Activated CD4-positive, alpha-beta T cell treated with anti-CD3 and anti-CD28 coated beads, Interleukin-2, amount 10 ng/mL, durations not matched to agents 24 days and 14 days (primary cell): ENCODE measurements around the gene FAM181B. TPM values are rescaled to one million over a fixed set of nuclear protein-coding genes. Genes with fewer than 3 reads are reported as not detected.

Source experiments
- DNase-seq: peaks from one replicate; pipeline ENCODE4 v3.0.0; 2022
- H3K27ac Mint-ChIP-seq: one replicate; pipeline ENCODE4 v1.8.0; 2022; ENCODE audit warnings: mild to moderate bottlenecking, mixed read lengths
- H3K27me3 Mint-ChIP-seq: one replicate; pipeline ENCODE4 v1.8.0; 2022; ENCODE audit warnings: mixed read lengths
- H3K36me3 Mint-ChIP-seq: one replicate; pipeline ENCODE4 v1.8.0; 2022; ENCODE audit warnings: low read depth, mild to moderate bottlenecking, mixed read lengths
- H3K4me1 Mint-ChIP-seq: one replicate; pipeline ENCODE4 v1.8.0; 2021; ENCODE audit warnings: mixed read lengths
- H3K4me3 Mint-ChIP-seq: one replicate; pipeline ENCODE4 v1.8.0; 2022; ENCODE audit warnings: mild to moderate bottlenecking, moderate library complexity, mixed read lengths
- H3K9me3 Mint-ChIP-seq: one replicate; pipeline ENCODE4 v1.8.0; 2021; ENCODE audit warnings: mixed read lengths
- intact Hi-C: fragments of 100-400 bp; cut with micrococcal nuclease; formaldehyde crosslinking; loops from one replicate; pipeline ENCODE4 v1.15.1; 2023
- total RNA-seq: library from RNA; stranded (reverse); gene quantifications from 2 replicates; pipeline ENCODE4 v1.2.3, GENCODE V29; 2022

Gene FAM181B
- total RNA-seq, 1 donor from 2014 or later, result not detected

DNA sequence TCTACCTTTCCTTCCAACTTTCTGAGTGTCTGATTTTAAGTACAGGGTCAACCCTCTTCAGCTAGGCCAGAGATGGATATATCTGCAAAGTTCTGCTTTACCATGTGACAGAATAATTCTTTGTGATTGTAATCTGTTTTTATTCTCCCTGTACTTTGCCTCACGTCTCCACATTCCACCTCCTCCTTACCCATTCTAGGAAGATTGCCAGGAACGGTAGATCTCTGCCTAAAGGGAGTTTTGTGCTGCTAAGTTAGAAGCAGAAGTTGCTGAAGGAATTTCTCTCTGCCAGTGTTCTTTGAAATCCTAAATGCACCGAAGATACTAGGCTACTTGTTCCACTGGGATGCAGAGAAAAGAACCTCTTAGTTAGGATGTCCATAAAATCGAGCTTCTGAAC is 20.7 kb upstream of the FAM181B start:
- Mint-ChIP-seq H3K4me3 (no peak overlapping the region), H3K27ac (no peak overlapping the region), H3K36me3 (no peaks in the 10 kb centered on the region), H3K4me1 (peaks cover 31% of the 10 kb centered on the region), H3K27me3 (peaks cover 28% of the 10 kb centered on the region), H3K9me3 (no peaks in the 10 kb centered on the region)
- intact Hi-C loops, result no loop called here
- no peak for DNase-seq

DNA sequence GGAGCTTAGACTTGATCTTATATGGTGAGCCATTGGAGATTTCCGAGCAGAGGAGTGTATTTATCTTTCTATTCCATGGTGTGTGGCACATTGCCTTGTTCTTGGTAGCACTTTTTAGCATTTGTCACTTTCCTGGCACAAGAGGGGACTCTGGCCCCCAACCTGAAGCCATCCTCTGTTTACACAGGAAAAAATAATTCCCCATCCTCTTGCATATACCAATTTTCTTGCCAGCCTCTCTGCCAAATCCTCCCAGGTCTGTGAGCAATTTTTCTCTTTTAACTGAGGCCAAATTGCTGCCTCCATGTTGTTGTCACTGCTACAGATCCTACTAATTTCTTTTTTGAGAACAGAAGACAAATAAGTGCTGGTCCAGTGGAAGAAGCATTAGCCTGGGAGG is 20.3 kb upstream of the FAM181B start:
- no peak overlapping the region for H3K4me3 Mint-ChIP-seq
- no peaks in the 10 kb centered on the region for H3K9me3 Mint-ChIP-seq
- H3K4me1 Mint-ChIP-seq, result peaks cover 31% of the 10 kb centered on the region
- intact Hi-C loops, result no loop called here
- H3K27me3 Mint-ChIP-seq, result peaks cover 24% of the 10 kb centered on the region
- H3K36me3 Mint-ChIP-seq, result no peaks in the 10 kb centered on the region
- no peak overlapping the region for H3K27ac Mint-ChIP-seq
- DNase-seq, result no peak

DNA sequence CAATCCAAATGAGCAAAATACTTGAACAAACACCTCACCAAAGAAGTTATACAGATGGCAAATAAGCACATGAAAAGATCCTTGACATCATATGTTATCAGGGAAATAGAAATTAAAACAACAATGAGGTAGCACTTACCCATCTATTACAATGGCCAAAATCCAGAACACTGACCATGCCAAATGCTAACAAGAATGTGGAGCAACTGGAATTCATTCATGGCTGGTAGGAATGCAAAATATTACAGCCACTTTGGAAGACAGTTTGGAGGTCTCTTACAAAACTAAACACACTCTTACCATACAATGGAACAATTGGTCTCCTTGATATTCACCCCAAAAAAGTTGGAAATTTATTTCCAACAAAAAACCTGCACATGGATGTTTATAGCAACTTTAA is 19.1 kb upstream of the FAM181B start:
- H3K27ac Mint-ChIP-seq, result no peak overlapping the region
- intact Hi-C loops, result no loop called here
- H3K4me1 Mint-ChIP-seq, result peaks cover 26% of the 10 kb centered on the region
- no peaks in the 10 kb centered on the region for H3K9me3 Mint-ChIP-seq
- no peaks in the 10 kb centered on the region for H3K36me3 Mint-ChIP-seq
- H3K4me3 Mint-ChIP-seq, result no peak overlapping the region
- peaks cover 28% of the 10 kb centered on the region for H3K27me3 Mint-ChIP-seq
- DNase-seq, result no peak

DNA sequence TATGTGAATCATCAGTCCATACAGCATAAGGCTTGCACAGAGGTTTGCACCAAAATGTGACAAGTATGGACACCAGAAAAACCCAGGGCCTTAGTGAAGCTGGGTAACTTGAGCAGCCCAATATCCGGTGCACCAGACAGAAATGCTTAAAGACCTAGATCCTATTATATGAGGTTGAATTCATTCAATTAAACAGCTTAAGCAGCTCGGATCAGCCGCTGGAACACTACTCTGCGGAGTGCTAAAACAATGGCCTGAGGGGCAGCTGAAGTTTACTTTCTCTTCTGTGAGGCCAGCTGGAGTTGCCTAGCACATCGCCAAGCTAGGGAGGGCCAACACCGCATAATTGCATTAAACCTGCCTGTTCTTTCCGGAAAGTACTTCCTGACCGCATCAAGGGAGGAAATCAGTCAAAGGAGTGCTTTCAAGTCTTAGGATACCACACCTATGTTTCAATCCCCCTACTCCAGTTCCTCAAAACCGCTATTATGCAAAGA is 17.0 kb upstream of the FAM181B start:
- H3K4me3 Mint-ChIP-seq, result peak overlapping the region; percentile 62
- H3K4me1 Mint-ChIP-seq, result peaks cover 14% of the 10 kb centered on the region
- peaks cover 36% of the 10 kb centered on the region for H3K27me3 Mint-ChIP-seq
- peak; percentile 77 for DNase-seq
- intact Hi-C loops, result no loop called here
- no peak overlapping the region for H3K27ac Mint-ChIP-seq
- H3K9me3 Mint-ChIP-seq, result peaks cover 3% of the 10 kb centered on the region
- no peaks in the 10 kb centered on the region for H3K36me3 Mint-ChIP-seq

DNA sequence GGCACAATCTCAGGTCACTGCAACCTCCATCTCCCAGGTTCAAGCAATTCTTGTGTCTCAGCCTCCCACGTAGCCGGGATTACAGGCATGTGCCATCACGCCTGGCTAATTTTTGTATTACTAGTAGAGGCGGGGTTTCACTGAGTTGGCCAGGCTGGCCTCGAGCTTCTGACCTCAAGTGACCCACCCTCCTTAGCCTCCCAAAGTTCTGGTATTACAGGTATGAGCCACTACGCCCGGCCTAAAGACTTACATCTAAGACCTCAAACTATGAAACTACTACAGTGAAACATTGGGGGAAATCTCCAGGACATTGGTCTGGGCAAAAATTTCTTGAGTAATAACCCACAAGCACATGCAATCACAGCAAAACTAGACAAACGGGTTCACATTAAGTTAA is 13.8 kb upstream of the FAM181B start:
- no peak for DNase-seq
- Mint-ChIP-seq H3K9me3 (peaks cover 3% of the 10 kb centered on the region), H3K27me3 (peaks cover 27% of the 10 kb centered on the region), H3K27ac (no peak overlapping the region), H3K4me1 (peaks cover 14% of the 10 kb centered on the region), H3K4me3 (no peak overlapping the region), H3K36me3 (no peaks in the 10 kb centered on the region)
- intact Hi-C loops, result no loop called here

DNA sequence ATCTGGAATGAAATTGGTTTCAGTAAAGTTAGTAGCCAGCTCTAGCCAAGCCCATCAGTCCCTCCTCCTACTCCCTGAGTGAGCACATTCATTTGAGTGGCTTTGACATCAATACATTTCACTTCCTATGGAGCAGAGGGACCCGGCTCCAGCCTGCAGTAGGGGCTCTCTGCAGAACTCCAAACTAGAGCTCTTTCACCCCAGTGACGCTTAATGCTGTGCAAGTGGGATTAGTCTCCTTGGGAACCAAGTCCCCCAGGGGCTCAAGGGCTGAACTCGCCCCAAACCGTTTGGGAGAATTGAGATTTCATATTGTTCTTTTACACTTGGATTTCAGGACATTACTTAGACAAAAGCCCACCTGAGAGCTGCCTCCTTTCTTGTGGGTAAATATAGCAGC is 4.4 kb upstream of the FAM181B start:
- Mint-ChIP-seq H3K27me3 (peaks cover 56% of the 10 kb centered on the region), H3K36me3 (no peaks in the 10 kb centered on the region), H3K27ac (no peak overlapping the region), H3K9me3 (no peaks in the 10 kb centered on the region), H3K4me1 (no peaks in the 10 kb centered on the region), H3K4me3 (no peak overlapping the region)
- intact Hi-C loops, result no loop called here
- no peak for DNase-seq

DNA sequence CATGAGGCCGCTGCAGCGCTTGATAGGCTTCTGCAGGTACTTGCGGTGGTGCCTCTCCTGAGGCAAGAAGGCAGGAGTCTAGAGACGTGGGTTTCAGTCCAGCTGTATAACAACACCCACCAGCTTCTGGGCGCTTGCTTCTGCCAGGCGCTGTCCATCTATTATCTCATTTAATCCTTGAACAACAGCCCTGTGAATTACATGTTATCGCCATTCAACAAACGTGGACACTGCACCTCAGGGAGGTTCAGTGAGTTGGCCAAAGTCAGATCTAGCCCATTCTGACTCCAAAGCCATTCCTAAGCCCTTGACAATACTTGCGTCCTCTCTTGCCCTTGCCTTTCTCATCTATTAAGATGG is 436 bp upstream of the FAM181B start:
- Mint-ChIP-seq H3K4me3 (peak overlapping the region; percentile 64), H3K27ac (no peak overlapping the region), H3K4me1 (peaks cover 2% of the 10 kb centered on the region), H3K27me3 (peaks cover 69% of the 10 kb centered on the region), H3K9me3 (no peaks in the 10 kb centered on the region), H3K36me3 (no peaks in the 10 kb centered on the region)
- no peak for DNase-seq
- intact Hi-C loops, result no loop called here

DNA sequence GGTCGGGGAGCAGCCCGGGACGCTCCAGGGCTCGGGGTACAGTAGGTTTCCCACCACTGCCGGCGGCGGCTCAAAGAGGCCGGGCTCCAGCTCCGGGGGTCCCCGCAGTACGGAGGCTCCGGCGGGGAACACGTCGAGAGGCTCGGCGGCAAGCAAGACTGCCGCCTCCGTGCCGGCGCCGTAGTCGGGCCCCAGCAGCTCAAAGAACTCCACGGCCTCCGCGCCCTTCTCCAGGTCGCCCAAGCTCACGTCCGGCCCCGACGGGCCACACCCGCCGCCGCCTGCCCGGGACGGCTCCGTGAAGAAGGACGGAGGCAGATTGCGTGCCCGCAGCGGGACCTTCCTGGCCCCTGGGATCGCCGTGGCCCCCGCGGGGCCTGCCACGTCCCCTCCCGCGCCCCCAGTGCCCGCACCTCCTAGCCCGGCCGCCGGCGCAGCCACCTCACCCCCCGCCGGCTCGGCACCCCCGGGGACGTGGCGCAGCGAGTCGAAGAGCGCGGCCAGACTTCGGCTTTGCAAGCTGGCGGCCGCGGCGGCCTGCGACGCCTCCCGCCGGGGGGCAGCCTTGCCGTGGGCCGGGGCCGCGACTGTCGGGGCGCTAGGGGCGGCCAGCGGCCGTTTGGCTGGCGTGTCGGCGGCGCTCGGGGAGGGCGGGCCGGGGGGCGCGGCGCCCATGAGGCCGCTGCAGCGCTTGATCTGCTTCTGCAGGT is 775 bp downstream of the FAM181B start:
- H3K27ac Mint-ChIP-seq, result no peak overlapping the region
- no peaks in the 10 kb centered on the region for H3K9me3 Mint-ChIP-seq
- no peaks in the 10 kb centered on the region for H3K36me3 Mint-ChIP-seq
- H3K4me1 Mint-ChIP-seq, result peaks cover 2% of the 10 kb centered on the region
- H3K27me3 Mint-ChIP-seq, result peaks cover 70% of the 10 kb centered on the region
- peak; percentile 62 for DNase-seq
- intact Hi-C loops, result no loop called here
- peak overlapping the region; percentile 64 for H3K4me3 Mint-ChIP-seq

DNA sequence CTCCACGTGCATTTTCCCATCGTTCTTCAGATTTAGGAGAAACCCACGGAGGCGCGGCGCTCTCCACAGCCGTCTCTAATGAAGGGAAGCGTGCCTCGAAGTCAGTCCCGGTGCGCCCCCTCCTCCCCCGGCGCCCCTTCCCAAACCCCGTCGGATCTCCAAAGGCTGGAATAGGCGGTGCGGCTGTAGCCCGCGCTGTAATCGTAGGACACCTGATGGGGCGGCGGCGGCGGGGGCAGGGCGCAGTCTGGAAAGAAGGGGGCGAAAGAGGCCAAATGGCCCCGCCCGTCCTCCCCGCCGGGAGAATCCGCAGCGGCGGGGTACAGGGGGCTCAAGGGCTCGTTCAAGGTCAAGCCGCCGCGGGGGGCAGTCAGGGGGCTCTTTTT is 1.3 kb downstream of the FAM181B start:
- H3K9me3 Mint-ChIP-seq, result no peaks in the 10 kb centered on the region
- intact Hi-C loops, result no loop called here

DNA sequence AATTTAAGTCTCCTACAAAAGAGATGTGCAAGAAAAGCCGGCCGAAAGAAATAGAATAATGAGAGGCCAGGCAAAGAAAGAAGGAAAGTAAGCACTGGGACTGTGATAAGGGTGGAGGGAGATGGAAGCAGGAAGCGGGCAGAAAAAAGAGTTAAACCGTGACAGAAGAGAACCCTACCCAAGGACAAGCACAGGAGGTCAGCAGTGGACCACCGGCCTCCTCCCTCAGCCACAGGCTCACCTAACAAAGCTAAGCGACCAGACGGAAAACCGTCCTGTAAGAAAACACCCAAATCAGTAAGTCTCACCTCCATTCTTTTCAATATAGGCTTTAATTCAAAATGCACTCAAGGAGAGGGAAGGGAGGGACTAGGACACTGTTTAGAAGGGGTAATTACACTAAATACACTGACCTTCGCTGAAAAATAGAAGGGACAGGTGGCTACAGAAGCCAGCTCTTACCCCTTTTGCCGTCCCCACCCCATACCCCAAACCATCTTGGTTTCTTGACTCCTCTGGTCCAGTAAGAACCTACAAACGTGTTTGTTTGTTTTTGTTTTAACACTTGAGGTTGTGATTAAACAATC is 1.9 kb downstream of the FAM181B start:
- no peak overlapping the region for H3K27ac Mint-ChIP-seq
- H3K36me3 Mint-ChIP-seq, result no peaks in the 10 kb centered on the region
- peak overlapping the region; percentile 9 for H3K4me3 Mint-ChIP-seq
- H3K9me3 Mint-ChIP-seq, result no peaks in the 10 kb centered on the region
- H3K27me3 Mint-ChIP-seq, result peaks cover 65% of the 10 kb centered on the region
- H3K4me1 Mint-ChIP-seq, result peaks cover 2% of the 10 kb centered on the region
- intact Hi-C loops, result no loop called here
- DNase-seq, result no peak

More for the DNA sequence above, 1.3 kb downstream of the FAM181B start:
- peaks cover 2% of the 10 kb centered on the region for H3K4me1 Mint-ChIP-seq
- H3K27me3 Mint-ChIP-seq, result peaks cover 69% of the 10 kb centered on the region
- H3K36me3 Mint-ChIP-seq, result no peaks in the 10 kb centered on the region
- no peak overlapping the region for H3K27ac Mint-ChIP-seq
- no peak overlapping the region for H3K4me3 Mint-ChIP-seq
- DNase-seq, result no peak

DNA sequence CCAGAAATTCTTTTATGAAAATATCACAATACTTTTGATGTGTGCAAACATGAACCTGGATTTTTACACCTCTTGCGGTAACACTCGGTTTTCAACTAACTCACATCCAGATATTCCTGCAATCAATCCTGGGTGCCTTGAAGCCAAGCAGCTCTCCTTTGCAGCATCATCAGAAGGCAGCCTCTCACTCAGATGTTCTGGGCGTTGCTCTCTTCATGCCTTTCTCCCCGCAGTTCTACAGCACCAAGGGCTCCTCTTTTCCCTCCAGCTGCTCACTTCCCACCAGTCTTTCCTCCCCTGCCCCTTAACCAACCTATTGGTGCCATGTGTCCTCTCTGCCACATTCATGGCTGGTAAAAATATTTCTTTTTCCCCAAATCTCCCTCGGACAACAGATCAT is 2.9 kb downstream of the FAM181B start:
- peaks cover 61% of the 10 kb centered on the region for H3K27me3 Mint-ChIP-seq
- intact Hi-C loops, result no loop called here

DNA sequence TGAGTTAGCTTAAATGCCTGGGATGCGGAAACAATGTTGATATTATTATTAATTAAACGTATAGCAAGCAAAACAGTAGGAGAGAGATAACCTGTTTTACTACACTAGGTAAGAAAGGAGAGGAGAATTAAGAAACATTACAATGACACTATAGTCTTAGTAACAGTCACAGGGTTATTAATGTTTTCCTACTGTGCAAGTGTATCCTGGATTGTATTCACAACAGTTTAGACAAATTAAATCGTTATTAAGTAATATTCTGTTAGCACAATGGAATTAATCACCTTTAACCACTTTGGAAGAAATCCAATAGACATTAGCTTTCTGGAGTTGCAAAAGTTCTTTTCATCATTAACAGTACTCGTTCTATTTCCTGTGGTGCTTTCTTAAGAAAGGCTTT is 3.4 kb downstream of the FAM181B start:
- Mint-ChIP-seq H3K4me1 (peaks cover 2% of the 10 kb centered on the region), H3K9me3 (no peaks in the 10 kb centered on the region)
- intact Hi-C loops, result no loop called here

More for the DNA sequence above, 2.9 kb downstream of the FAM181B start:
- Mint-ChIP-seq H3K36me3 (no peaks in the 10 kb centered on the region), H3K27ac (no peak overlapping the region), H3K9me3 (no peaks in the 10 kb centered on the region), H3K4me3 (no peak overlapping the region), H3K4me1 (peaks cover 2% of the 10 kb centered on the region)
- no peak for DNase-seq

DNA sequence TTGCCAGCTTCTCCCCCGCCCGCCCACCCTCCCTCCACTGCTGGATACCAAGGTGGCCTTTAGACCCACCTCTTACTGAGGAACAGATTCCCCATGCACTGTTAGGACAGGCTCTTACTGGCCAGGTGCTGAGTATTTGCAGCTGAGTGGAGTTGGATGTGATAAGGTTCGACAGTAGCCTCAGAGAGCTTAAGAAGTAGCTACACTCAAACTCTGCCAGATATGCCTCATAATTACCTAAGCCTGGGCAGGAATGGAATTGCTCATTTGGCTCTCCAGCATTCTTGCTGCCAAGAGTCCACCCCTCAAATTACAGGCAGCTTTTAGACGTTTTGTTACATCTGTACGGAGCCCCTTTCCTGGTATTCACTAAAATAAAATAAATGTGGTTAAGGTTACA is 9.6 kb downstream of the FAM181B start:
- Mint-ChIP-seq H3K4me1 (no peaks in the 10 kb centered on the region), H3K36me3 (no peaks in the 10 kb centered on the region), H3K4me3 (no peak overlapping the region), H3K27me3 (peaks cover 15% of the 10 kb centered on the region), H3K9me3 (no peaks in the 10 kb centered on the region), H3K27ac (no peak overlapping the region)
- intact Hi-C loops, result no loop called here
- DNase-seq, result no peak

More for the DNA sequence above, 3.4 kb downstream of the FAM181B start:
- Mint-ChIP-seq H3K27ac (no peak overlapping the region), H3K4me3 (no peak overlapping the region), H3K36me3 (no peaks in the 10 kb centered on the region), H3K27me3 (peaks cover 58% of the 10 kb centered on the region)
- no peak for DNase-seq

DNA sequence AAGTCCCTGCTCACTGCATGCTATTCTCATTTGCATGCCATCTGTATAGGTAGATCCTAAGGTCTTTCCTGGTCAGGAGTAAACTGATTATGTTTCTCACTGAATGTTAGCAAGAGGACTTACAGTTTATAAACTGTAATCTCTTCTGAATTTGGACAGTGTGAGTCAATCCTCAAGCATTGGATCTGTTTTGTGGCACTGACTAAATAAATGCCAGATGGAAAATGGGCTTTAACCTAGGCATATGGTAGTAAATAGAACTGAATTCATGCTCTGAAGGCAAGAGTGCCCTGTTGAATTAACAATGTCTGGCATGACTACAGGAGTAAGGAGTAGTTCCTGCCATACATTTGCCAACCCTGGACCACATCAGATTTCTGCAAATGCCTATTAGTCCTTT is 11.4 kb downstream of the FAM181B start:
- H3K27me3 Mint-ChIP-seq, result peaks cover 9% of the 10 kb centered on the region
- no peaks in the 10 kb centered on the region for H3K9me3 Mint-ChIP-seq
- no peak overlapping the region for H3K27ac Mint-ChIP-seq
- no peaks in the 10 kb centered on the region for H3K4me1 Mint-ChIP-seq
- no peak for DNase-seq
- H3K4me3 Mint-ChIP-seq, result no peak overlapping the region
- intact Hi-C loops, result no loop called here
- H3K36me3 Mint-ChIP-seq, result no peaks in the 10 kb centered on the region
